Activated naive CD4-positive, alpha-beta T cell treated with Interleukin-2 at 50 U/mL for 16 hours (primary cell): ENCODE results near the gene ULK4.
"Not testable (repeated sequence)": the region's sequence is repeated elsewhere in the genome, so short reads cannot be mapped to it uniquely, and the experiment has no call there.

Experiments used
- DNase-seq: peaks from one replicate; pipeline ENCODE4 v3.0.0-alpha.2; 2020

The ULK4 gene

DNA sequence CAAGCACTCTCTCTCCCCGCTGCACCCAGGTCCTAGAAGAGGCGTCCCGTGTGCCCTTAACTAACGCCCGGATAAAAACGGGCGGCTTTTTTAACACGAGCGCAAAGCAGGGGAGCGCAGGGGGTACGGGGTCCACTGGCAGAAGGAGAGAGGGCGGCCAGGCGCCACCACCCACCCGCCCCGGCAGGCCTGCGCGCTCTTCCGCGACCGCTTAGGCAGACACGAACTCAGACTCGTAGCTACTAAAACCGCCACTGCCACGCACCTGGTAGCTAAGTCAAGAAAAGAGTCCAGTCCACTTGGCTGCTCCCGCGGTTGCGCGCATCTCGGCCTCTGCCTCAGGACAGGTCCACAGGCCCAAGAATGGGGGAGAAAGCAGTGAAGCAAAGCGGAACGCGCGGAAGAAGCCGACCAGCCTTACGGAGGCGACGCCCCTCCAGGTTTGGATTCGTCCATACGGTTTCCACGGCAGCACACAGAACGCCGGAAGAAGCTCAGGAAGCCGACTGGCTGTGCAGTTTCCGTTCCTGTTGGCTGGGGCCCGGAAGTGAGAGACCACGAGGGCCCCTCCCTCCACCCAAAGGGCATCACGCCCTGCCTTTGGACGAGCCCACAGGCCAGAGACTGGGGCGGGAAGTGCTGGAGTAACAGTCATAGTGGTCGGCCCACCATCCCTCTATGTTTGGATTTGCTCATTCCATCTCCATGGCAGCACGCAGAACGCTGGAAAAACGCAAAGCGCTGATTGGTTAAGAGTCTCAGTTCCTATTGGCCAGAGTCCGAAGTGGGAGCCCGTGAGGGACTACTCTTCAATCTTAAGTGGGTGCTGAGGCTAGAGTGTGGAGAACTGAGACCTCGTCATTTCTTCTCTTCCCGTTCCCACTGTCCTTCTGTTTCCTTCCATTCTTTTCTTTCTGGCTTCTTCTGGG is at the start of gene ULK4:
ULK4 (minus strand) TSS at position 353 of the 929 bp plus-strand sequence. CDS start 7,344 bp downstream, outside the sequence.
- peak; percentile 96 for DNase-seq

DNA sequence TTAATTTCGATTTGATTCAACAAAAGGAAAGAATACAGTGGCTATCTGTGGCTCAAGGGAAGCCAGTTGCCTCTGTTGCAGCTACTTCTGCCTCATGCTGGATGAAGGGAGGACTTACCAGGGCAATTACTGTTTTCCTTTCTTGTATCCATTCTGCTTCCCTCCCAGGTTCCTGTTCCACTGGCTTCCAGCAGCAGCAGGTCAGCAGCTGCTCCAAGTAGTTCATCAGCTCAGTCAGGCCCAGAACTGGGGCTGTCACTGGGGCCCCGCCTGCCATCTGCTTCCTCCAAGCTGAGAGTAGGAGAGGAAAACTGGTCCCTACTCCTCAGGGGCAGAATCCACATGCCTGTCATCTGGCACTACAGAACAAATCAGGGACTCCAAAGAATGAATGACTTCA is 48.6 kb upstream of the ULK4 start:
- no peak for DNase-seq

DNA sequence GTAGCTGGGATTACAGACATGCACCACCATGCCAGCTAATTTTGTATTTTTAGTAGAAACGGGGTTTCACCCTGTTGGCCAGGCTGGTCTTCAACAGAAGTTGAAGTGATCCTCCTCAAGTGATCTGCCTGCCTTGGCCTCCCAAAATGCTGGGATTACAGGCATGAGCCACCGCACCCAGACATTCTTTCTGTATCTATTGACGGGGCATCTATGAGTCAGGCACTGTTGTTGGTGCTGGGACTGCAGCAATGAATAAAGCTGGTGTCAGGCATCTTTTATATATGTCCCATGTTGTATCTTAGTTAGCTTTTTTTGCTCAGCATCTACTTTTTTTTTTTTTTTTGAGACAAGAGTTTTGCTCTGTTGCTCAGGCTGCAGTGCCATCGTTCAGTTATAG is 47.6 kb upstream of the ULK4 start:
- no peak for DNase-seq

DNA sequence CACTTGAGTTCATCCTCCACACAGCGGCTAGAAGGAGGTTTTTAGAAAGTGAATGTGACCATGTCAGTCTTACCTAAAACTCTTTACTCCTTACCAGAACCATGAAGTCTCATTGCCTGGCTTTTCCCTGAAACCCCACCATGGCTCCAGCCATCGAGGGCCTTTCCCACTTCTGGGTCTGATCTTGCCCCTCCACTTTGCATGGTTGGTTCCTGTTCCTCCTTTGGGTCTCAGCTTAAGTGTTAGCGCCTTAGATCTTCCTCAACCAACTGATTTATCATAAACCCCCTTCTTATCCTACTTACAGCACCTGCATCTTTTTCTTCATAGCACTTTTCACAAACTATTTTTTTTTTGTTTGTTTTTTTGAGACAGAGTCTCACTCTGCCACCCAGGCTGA is 45.9 kb upstream of the ULK4 start:
- DNase-seq = no peak

DNA sequence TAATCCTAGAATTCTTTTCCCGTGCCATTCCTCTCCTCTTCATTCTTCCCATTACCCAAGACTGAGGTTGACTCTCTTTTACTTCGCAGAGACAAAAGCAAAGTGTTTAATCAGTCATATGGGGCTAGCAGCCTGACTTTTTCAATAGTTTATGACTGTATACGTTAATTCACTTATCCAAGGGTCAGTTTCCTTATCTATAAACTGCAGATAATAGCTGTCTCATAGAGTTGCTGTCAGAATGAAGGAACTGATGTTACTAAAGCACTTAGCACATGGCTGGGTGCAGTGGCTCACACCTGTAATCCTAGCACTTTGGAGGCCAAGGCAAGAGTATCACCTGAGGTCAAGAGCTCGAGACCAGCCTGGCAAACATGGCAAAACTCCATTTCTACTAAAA is 43.5 kb upstream of the ULK4 start:
- DNase-seq = no peak

DNA sequence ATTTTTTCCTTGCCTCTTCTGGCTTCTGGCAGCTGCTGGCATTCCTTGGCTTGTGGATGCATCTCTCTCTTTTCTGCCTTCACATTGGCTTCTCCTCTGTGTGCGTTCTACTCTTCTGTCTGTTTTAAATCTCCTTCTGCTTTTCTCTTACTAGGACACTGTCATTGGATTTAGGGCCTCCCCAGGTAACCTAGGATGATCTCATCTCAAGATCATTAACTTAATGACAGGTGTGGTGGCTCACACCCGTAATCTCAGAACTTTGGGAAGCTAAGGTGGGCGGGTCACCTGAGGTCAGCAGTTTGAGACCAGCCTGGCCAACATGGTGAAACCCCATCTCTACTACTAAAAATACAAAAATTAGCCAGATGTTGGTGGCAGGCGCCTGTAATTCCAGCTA is 40.9 kb upstream of the ULK4 start:
- DNase-seq = no peak

DNA sequence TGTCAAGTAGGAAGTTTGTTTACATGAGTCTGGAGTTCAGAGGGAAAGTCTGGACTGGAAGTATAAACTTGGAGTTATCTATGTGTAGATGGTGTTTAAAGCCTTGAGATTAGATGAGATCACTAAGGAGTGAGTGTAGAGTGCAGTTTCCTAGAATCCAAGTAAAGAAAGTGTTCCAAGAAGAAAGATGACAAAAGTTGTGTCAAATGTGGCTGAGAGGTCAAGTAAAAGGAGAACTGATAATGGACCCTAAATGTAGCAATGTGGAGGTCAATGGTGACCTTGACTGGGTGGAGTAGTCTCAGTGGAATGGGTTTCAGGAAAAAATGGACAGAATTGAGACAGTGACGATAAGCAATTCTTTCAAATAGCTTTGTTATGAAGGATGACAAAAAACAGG is 39.9 kb upstream of the ULK4 start:
- no peak for DNase-seq

DNA sequence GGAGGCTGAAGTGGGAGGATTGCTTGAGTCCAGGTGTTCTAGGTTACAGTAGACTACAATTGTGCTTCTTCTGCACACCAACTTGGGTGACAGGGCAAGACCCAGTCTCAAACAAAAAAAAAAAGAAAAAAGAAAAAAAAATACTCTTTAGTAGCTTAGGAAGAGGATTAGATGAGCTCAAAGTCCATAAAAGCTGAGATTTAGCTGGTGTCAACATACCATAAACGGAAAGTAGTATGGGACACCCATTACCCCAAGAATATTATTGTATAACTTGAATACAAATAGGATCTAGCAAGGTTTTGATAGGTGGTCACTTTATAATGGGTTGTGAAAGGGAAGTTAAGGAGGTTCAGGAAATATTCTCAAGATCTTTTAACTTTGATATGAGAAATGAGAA is 38.0 kb upstream of the ULK4 start:
- DNase-seq = no peak

DNA sequence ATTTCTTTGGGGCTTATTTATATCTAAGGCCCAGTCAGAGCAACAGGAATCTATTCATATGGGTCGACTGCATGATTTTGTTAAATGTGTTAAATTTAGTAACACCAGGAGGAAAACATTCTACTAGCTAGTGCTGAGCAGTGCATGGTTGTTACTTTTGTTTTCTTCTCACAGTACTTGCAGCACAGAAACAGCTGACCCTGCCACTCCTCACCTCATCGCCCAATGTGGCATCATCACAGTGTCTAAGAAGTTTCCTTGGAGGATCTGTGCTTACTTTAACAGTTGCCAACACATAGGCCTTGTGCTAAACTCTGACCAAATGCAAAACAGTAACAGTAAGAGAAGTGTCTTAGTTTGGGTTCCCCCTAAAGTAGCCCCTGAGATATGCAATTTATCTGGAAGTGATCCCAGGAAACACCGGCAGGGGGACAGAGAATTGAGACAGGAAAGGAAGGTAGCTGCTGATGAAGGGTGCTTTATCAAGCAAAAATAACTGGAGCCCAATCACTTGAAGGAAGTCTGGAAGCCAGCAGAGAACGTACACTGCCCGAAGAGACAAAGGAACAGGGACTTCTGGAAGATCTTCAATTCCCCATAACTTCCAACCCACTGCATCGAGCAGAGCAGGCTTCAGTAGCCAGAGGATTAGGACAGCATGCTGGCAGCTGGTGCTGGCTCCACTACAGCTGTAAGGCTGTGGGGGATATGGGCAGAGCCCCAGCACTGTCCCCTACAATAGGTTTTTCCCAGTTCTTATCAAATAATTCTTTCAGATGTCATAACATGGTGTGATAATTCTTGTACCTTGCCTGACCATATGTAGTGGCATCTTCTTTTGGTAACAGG is 36.0 kb upstream of the ULK4 start:
- no peak for DNase-seq

DNA sequence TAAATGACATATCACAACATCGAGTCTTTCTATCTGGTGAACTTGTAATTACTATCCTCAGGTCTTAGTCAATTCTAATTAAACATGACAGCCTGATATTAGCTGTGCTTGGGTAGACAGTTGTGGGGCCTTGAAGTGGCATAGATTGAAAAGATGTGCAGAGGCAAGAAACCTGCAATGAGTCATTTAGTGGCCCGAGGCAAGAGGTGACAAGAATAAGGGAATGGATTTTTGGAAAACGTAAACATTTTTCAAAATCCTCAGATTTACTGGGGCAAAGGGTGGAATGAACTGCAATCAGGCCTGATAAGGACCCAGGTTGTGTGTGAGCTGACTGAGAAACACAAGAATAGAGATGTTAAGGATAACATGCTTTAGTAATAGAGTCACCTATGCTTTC is 29.5 kb upstream of the ULK4 start:
- no peak for DNase-seq

DNA sequence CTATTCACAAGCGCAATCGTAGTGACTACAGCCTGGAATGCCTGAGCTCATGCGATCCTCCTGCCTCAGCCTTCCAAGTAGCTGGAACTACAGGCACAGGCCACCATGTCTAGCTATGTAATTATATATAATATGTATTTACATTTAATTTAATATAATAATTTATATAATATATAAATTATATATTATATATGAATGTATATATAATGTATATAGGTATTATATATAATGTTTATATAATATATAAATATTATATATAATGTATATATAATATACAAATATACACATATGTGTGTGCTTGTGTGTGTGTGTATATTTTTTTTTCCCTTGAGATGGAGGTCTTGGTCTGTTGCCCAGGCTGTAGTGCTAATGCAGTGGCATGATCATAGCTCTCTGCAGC is 27.6 kb upstream of the ULK4 start:
- DNase-seq = no peak

DNA sequence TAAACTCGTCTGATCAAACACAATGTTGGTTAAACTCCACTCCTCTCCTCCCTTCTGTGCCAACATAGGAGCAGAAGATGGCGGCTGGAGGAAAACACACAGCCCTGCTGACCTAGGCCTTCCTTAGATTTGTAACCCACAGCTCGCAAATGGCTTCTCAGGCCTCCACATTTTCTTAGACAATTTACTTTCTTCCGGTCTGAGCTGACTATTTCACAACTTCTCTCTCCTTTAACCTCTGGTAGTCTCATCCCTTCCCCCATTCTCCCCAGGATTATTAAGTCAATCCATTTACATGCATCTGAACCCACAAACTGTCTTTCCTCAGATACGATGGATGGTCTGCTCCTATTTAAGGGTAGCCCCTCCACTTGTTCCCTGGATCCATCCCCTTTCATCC is 25.7 kb upstream of the ULK4 start:
- no peak for DNase-seq

DNA sequence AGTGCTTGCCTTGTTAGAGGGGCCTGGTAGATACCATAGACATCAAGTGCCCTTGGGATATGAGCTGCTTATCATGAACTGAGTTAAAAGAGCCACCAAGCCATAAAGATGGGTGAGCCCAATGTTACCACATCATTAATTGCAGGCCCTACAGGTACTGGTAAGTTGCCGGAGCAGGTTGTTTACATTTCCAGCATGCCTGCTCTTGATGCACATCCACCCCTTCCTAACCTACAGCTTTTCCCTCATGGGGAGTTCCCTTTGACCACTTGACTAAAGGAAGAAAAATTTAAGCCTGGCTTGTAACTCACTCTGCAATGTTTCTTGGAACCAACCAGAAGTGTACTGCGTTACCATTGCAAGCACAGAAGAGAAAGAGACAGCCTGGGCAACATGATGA is 24.7 kb upstream of the ULK4 start:
- DNase-seq = no peak

DNA sequence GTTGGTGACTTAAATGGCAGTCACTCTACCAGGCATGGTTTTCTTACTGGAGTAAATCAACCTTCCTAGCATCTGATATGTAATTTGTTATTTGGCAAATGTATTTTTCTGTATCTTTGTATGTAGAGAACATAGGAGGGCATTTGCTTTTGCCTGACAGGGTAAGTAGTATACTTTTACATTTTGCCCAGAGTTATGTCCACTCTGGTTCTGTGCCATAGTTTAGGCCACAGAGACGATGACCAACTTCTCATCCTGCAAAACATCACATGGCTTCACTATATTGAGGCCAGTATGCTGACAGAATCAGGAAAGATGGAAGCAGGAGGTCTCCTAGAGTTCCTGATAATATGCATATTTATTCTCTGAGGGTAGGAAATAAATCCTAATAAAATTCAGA is 23.1 kb upstream of the ULK4 start:
- no peak for DNase-seq

DNA sequence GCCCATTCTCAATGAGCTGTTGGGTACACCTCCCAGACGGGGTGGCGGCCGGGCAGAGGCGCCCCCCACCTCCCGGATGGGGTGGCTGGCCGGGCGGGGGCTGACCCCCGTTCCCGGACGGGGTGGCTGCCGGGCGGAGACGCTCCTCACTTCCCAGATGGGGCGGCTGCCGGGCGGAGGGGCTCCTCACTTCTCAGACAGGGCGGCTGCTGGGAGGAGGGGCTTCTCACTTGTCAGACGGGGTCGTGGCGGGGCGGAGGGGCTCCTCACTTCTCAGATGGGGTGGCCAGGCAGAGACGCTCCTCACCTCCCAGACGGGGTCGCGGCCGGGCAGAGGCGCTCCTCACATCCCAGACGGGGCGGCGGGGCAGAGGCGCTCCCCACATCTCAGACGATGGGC is 21.2 kb upstream of the ULK4 start:
- DNase-seq = not testable (repeated sequence)

DNA sequence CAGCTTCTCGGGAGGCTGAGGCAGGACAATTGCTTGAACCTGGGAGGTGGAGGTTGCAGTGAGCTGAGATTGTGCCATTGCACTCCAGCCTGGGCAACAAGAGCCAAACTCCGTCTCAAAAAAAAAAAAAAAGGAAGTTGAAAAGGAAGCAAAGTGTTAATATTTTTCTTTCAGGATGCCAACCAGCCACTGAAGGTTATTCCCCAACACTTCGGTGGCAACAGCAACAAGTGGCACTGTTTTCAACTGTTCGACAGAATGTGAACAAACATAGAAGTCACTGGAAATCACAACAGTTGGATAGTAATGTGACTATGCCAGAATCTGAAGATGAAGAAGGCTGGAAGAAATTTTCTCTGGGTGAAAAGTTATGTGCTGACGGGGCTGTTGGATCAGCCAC is 15.5 kb upstream of the ULK4 start:
- not testable (repeated sequence) for DNase-seq

DNA sequence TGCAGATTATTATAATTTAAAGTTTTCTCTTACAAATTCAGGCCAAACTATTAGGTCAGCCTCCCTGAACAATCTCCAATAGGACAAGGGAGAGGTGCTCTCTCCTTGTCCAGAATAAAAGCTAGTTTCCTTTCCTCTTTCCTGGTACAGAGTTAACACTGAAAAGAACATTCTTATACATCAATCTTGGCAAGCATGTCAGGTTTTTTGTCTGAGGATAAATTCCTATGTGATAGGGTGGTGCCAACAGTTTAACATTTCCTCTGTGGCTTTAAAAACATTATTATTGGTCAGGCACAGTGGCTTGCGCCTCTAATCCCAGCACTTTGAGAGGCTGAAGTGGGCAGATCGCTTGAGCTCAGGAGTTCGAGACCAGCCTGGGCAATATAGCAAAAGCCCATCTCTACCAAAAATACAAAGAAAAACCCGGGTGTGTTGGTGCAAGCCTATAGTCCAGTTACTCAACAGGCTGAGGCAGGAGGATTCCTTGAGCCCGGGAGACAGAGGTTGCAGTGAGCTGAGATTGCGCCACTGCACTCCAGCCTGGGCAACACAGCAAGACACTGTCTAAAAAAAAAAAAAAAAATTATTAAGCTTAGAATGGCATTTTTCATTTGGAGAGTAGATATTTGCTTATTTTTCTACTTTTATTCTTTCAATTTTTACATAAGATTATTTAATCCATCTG is 13.7 kb upstream of the ULK4 start:
- DNase-seq = no peak

DNA sequence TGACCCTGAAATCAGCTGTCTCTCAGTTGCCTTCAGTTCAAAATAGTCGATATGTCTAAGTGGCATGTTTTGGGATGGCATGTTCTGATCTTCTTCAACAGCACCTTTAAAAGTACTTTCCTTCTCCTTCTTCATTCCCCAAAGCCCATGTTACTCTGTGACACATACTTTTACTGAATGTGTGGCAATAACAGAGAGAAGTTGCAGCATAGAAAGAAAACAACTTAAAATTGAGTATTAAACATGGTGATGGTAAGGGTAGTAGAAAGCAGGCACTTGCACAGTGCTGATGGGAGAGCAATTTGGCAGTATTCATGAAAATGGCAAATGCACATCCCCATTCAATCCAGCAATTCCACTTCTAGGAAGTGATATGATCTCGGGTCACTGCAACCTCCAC is 12.3 kb upstream of the ULK4 start:
- no peak for DNase-seq

DNA sequence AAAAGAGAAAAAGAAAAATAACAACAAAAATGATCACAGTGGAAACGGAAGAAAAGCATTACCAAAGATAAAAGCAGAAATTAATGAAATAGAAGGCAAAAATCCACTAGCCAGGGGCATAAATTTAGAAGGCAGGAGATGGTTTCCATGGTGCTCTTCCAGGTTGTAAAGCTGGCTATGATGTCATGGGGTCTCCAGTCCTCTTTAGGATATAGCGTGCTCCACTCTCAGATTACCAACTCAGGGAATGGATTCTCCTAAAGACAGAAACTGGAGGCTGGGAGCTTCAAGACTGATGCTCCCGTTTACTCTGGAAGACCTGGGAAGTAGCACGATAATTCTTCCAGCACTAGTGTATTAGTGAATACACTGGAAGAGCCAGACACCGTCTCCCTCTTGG is 10.9 kb upstream of the ULK4 start:
- DNase-seq = no peak

DNA sequence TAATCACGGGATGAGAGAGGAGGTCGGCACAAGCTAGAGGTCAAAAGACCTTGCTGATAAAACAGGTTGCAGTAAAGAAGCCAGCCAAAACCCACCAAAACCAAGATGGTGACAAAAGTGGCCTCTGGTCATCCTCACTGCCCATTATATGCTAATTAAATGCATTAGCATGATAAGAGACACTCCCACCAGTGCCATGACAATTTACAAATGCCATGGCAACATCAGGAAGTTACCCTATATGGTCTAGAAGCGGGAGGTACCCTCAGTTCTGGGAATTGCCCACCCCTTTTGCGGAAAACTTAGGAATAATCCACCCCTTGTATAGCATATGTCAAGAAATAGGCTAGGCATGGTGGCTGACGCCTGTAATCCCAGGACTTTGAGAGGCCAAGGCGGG is 4.3 kb upstream of the ULK4 start:
- no peak for DNase-seq

DNA sequence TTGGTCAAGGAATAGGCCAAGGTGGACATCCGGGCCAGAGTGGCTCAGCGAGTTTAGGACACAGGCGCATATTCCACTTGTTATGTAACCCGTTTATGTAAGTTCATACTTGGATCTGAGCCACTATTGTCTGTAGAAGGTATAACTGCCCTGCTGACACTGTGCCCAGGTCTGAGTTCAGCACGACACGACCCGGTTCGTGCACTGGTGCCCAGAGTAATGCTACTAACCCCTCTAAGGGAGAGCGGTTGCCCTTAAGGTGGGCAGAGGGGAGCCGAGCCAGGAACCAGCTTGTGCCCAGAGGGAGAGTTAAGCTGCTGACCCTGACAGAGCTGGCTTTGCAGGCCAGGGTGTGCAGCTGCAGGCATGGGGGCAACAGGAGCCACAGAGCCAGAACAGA is 1.9 kb upstream of the ULK4 start:
- DNase-seq = no peak

DNA sequence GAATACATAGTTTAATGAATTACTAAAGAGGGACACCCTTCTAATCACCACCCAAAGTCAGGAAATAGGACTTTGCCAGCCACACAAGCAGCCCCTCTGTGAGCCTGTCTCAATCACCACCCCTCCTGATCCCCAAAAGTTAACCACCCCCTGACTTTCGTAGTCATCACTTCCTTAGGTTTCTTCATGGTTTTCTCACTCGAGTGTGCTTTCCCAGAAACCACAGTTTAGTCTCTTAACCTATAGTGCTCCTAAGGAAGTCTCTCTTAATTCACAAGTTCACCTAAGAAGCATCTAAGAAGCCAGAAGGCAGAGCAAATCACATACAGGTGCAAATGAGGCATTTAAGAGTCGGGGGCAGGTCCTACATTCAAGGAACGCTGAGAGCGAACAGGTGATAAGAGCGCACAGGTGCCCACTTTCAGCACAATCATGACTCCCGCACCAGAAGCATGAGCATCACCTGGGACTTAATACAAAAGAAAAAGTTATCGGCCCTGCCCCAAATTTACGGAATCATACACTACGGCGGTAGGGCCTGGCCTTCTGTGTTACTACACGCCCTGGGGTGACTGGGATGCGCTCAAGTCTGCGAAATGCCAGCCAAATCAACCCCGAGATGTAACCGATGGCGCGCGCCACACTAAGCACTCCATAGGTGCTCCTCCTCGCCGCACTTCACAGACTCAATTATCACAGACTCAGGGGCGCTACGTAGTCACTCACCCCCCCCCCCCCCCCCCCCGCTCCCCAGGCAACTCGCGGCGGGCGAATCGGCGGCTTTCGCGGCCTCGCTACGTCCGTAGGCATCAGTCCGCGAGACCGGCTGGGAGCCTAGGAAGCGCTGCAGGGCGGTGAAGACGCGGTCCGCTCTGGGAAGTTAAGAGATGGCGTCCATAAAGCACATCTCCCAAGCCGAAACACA is 815 bp downstream of the ULK4 start:
- peak; percentile 63 for DNase-seq
